Astrocyte of the cerebellum (primary cell): Measurements from ENCODE around the gene SMIM22.

Experiments
- DNase-seq: peaks from one replicate; pipeline ENCODE4 v3.0.0-alpha.2; 2011; ENCODE audit warnings: low read depth
- H3K4me3 ChIP-seq: 2 replicates; pipeline ENCODE4 v1.5.1; 2011; ENCODE audit warnings: mild to moderate bottlenecking, low read depth, low read length, moderate library complexity
- in situ Hi-C: cut with HindIII; loops from 2 replicates; pipeline ENCODE4 v1.10.0; 2017; ENCODE audit warnings: low sequenced_read_pairs
- TF ChIP-seq, protein P1 (sequence below): IDR thresholded peaks from 2 replicates; pipeline ENCODE4 v1.5.1; 2012; ENCODE audit warnings: low read length, low read depth, moderate library complexity, mild to moderate bottlenecking; ENCODE audit errors: missing control alignments

Gene SMIM22

DNA sequence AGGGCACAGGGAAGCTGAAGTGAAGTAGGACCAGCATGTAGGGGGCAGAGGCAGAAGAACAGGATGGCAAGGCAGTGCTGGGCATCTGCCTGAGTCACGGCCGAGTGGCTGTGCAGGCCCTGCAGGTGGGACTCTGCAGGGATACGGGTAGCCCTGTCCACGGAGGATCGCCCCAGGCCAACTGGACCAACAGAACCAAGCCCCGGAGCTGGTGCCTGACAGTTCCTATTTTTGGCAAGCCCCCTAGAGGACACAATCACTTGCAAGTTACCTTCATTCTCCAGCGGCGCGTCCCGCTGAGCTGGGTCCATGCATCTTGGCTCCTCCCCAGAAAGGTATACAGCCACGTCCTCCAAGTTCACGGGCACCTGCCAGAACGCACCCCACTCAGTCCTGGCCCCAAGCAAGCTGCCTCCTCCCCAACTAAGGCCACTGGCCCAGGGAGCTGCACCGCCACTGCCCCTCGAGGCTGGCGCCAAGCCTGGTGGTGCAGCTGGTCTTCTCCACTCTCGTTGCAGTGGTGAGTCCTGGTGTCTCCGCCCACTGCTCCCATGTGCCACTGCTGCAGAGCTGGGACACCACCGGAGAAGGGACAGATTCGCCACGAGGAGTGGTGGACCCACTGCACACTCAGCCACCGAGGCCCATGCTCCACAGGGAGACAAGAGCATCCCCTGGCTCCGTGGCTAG lies 34.8 kb upstream of the SMIM22 start:
- no peak for DNase-seq
- in situ Hi-C loops: no loop called here
- TF ChIP-seq, protein P1, sequence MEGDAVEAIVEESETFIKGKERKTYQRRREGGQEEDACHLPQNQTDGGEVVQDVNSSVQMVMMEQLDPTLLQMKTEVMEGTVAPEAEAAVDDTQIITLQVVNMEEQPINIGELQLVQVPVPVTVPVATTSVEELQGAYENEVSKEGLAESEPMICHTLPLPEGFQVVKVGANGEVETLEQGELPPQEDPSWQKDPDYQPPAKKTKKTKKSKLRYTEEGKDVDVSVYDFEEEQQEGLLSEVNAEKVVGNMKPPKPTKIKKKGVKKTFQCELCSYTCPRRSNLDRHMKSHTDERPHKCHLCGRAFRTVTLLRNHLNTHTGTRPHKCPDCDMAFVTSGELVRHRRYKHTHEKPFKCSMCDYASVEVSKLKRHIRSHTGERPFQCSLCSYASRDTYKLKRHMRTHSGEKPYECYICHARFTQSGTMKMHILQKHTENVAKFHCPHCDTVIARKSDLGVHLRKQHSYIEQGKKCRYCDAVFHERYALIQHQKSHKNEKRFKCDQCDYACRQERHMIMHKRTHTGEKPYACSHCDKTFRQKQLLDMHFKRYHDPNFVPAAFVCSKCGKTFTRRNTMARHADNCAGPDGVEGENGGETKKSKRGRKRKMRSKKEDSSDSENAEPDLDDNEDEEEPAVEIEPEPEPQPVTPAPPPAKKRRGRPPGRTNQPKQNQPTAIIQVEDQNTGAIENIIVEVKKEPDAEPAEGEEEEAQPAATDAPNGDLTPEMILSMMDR: no peak
- no peak overlapping the region for H3K4me3 ChIP-seq

DNA sequence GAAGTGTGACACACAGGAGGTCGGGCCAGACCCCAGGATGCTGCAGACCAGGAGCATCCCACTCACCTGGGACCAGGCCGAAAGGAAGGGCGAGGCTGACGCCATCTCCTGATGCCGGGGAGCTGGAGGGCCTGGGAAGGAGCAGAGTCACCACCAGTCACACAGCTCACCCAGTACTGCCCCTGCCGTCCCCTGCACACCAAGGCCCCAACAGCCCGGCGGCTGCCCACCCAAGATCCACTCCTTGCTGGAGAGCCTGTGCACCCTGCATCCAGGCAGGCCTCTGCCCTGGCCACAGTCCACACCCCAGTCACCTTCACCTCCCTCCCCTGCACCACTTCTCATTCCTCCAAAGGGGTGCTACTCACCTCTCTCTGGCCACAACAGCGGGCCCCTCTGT lies 33.0 kb upstream of the SMIM22 start:
- H3K4me3 ChIP-seq: no peak overlapping the region
- TF ChIP-seq, protein P1: no peak
- no peak for DNase-seq
- in situ Hi-C loops: no loop called here

DNA sequence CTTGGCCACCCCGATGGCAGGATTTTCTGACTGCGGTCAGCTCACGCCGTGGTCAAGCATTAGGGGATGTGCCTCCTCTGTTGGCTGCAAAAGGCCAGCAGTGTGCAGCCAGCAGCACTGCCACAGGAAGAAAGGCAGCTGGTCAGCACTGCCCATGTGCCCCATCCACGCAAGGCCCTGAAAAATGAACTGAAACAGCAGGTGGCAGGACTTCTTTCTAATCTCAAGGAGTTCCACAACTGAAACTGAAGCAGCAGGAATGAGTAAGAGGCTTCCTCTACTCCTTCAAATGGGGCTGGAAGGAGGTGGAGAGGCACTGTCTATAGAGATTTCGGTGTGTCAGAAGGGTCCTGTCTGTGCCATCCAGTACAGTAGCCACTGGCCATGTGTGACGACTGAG lies 31.4 kb upstream of the SMIM22 start:
- no peak for DNase-seq
- in situ Hi-C loops: no loop called here
- H3K4me3 ChIP-seq: no peak overlapping the region
- TF ChIP-seq, protein P1: no peak

DNA sequence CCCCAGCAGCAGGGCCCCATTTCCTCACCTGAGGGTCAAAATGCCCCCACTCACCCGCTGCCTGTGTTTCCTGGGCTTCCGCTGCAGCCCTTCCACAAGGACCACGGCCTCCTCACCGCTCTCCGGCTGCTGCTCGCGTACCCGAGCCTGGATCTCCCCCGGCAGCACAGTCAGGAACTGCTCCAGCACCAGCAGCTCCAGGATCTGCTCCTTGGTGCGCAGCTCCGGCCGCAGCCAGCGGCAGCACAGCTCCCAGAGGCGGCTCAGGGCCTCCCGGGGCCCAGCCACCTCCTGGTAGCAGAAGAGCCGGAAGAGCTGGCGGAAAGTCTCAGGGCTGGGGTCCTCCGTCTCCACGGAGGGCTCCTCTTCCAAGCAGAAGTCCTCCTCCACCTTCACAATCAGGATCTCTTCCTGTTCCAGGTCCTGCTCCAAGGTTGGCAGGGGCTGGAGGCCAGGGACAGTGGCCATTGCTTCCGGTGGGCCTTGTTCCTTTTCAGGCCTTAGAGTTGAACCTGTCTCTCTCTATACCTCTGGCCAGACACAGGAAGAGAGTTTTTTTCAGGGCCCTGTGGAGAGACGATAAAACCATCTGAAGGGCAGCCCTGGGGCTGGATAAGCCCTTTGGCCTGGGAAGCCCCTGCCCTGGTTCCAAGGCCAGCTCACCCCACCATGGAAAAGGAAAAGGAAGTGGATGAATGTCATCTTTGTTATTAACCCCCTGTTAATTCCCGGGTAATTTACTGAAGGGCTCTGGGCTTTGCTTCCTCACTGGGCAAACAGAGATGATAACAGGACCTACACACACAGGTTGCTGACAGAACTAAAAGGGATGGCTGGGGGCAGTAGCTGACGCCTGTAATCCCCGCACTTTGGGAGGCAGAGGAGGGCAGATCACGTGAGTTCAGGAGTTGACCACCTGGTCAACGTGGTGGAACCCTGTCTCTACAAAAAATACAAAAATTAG lies 29.4 kb upstream of the SMIM22 start:
- in situ Hi-C loops: loop anchor here (5.0 kb wide), 1 partner anchor 52 kb away; no protein-coding TSS in a partner anchor
- DNase-seq: no peak
- H3K4me3 ChIP-seq: peak overlapping the region; percentile 97
- TF ChIP-seq, protein P1: no peak

DNA sequence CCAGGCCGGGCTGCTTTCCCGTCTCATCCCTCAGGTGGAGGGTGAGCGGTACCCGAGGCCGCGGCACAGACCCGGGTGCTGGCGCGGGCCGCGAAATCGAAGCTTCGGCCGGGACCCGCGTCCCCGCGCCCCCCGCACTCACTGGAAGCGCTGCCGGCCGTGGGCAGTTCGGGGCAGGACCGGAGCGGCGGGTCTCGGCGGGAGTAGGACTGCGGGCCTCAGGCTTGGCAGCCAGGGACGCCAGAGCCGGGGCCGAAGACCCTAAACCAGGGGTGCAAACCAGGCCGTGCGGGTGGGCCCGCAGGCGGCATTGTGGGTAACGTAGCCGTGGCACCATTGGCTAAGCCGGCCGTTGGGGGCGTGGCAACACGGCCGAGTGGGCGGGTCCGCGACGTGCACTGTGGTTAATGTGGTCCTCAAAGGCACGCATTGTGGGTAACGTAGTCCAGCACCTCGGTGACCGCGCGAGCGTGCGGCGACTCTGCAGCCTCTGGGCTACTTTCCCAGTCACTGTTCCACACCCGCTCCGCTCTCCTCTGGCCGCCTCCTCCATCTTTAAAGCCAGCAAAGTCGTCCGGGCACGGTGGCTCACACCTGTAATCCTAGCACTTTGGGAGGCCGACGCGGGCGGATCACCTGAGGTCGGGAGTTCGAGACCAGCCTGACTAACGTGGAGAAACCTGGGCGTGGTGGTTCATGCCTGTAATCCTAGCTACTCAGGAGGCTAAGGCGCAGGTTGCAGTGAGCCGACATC lies 28.1 kb upstream of the SMIM22 start, which contains the start of gene ZNF500:
Gene ZNF500 (minus strand): TSS at position 288 of the 754 bp plus-strand sequence. CDS start 1,184 bp downstream, outside the sequence.
- peak within 1 kb of the TSS; percentile 97 for H3K4me3 ChIP-seq
- in situ Hi-C loops: loop anchor here (5.0 kb wide), 1 partner anchor 50 kb away; no protein-coding TSS in a partner anchor
- TF ChIP-seq, protein P1: no peak
- DNase-seq: peak; percentile 87
